Activated naive CD4-positive, alpha-beta T cell treated with Interleukin-2 at 50 U/mL for 16 hours (primary cell): Measurements from ENCODE around the gene KCNAB2.
A peak's percentile ranks its signal among the peaks of the same experiment; 100 is the strongest.

Experiments
- DNase-seq: peaks from one replicate; pipeline ENCODE4 v3.0.0-alpha.2; 2020

Gene KCNAB2

GRCh38 chr1:6099297-6099696 lies 53.6 kb downstream of the KCNAB2 start:
- DNase-seq, result no peak

GRCh38 chr1:6099787-6100765 lies 54.4 kb downstream of the KCNAB2 start:
- no peak for DNase-seq

- no peak for DNase-seq
Measured at GRCh38 chr1:6100861-6101783, 55.4 kb downstream of the KCNAB2 start.

GRCh38 chr1:6101826-6102531 lies 56.3 kb downstream of the KCNAB2 start:
- no peak for DNase-seq

- DNase-seq, result no peak
Measured at GRCh38 chr1:6102532-6102845, 56.8 kb downstream of the KCNAB2 start.

GRCh38 chr1:6103111-6103853 lies 57.6 kb downstream of the KCNAB2 start:
- DNase-seq, result no peak

- no peak for DNase-seq
Measured at GRCh38 chr1:6103854-6104530, 58.3 kb downstream of the KCNAB2 start.

GRCh38 chr1:6104631-6105030 lies 58.9 kb downstream of the KCNAB2 start:
- DNase-seq, result no peak

- no peak for DNase-seq
Measured at GRCh38 chr1:6105218-6105679, 59.6 kb downstream of the KCNAB2 start.

- no peak for DNase-seq
Measured at GRCh38 chr1:6105763-6106162, 60.1 kb downstream of the KCNAB2 start.

GRCh38 chr1:6106321-6106731 lies 60.6 kb downstream of the KCNAB2 start:
- no peak for DNase-seq

GRCh38 chr1:6106977-6107376 lies 61.3 kb downstream of the KCNAB2 start:
- DNase-seq, result no peak

- no peak for DNase-seq
Measured at GRCh38 chr1:6107409-6108356, 62.0 kb downstream of the KCNAB2 start.

- no peak for DNase-seq
Measured at GRCh38 chr1:6108476-6108875, 62.8 kb downstream of the KCNAB2 start.

GRCh38 chr1:6108937-6109614 lies 63.4 kb downstream of the KCNAB2 start:
- peak; percentile 37 for DNase-seq

- no peak for DNase-seq
Measured at GRCh38 chr1:6109688-6110087, 64.0 kb downstream of the KCNAB2 start.

- DNase-seq, result no peak
Measured at GRCh38 chr1:6110326-6110725, 64.6 kb downstream of the KCNAB2 start.

- DNase-seq, result no peak
Measured at GRCh38 chr1:6111571-6111970, 65.9 kb downstream of the KCNAB2 start.

- no peak for DNase-seq
Measured at GRCh38 chr1:6111991-6112689, 66.5 kb downstream of the KCNAB2 start.
